Gastrocnemius medialis (tissue), 4 donors: Measurements from ENCODE around the gene C4orf50. TPM values are rescaled to one million over a fixed set of nuclear protein-coding genes. Genes with fewer than 3 reads are reported as not detected.

ENCODE experiments used
- ATAC-seq, 2 donors: fragments of 150-250 bp; one replicate each; pipeline ENCODE4 v1.9.1; 2016
- DNase-seq, 2 donors: peaks; one replicate each; pipeline ENCODE4 v3.0.0-alpha.2; 2019
- H3K27ac ChIP-seq, 4 donors: fragments of 200-600 bp; sonication (generic); 1 replicate in 1 of 4; 2 replicates in 3 of 4; pipeline ENCODE4 v1.5.1; 2016 to 2018; ENCODE audit warnings: mild to moderate bottlenecking in 2 of 4, moderate library complexity in 1 of 4
- H3K27me3 ChIP-seq, 3 donors: fragments of 200-600 bp; sonication (generic) in 2 of 3; 1 replicate in 1 of 3; 2 replicates in 2 of 3; pipeline versions ENCODE4 v1.5.1 to v1.6.0; 2016 to 2019; ENCODE audit warnings: mild to moderate bottlenecking in 1 of 3, moderate library complexity in 1 of 3
- H3K36me3 ChIP-seq, 2 donors: fragments of 200-600 bp; sonication (generic) in 1 of 2; one replicate each; pipeline ENCODE4 v1.5.1; 2017 to 2018
- H3K4me1 ChIP-seq, 2 donors: fragments of 200-600 bp; sonication (generic) in 1 of 2; one replicate each; pipeline ENCODE4 v1.5.1; 2016 to 2017; ENCODE audit warnings: mild to moderate bottlenecking in 2 of 2
- H3K4me3 ChIP-seq, 4 donors: fragments of 200-600 bp; sonication (generic) in 3 of 4; 1 replicate in 1 of 4; 2 replicates in 3 of 4; pipeline ENCODE4 v1.5.1; 2016 to 2019; ENCODE audit warnings: mild to moderate bottlenecking in 2 of 4
- H3K9me3 ChIP-seq, 3 donors: fragments of 200-600 bp; sonication (generic) in 2 of 3; 1 replicate in 1 of 3; 2 replicates in 2 of 3; pipeline ENCODE4 v1.5.1; 2016 to 2019
- CTCF ChIP-seq, 5 experiments: fragments of 450-650 bp in 3 of 5; fragments of 200-600 bp in 2 of 5; sonication (generic) in 2 of 5; IDR thresholded peaks in 4 of 5; conservative IDR thresholded peaks in 1 of 5; 1 replicate in 4 of 5; 2 replicates in 1 of 5; pipeline ENCODE4 v1.5.1; 2016 to 2019; ENCODE audit warnings: antibody characterized with exemption in 5 of 5, mild to moderate bottlenecking in 3 of 5, moderate library complexity in 3 of 5
- POLR2A ChIP-seq, 2 donors: fragments of 450-650 bp; IDR thresholded peaks; one replicate each; pipeline ENCODE4 v1.6.1; 2017; ENCODE audit warnings: antibody characterized with exemption in 2 of 2, mild to moderate bottlenecking in 2 of 2, moderate library complexity in 2 of 2
- in situ Hi-C, 4 donors: fragments of 200-750 bp; cut with MboI; loops; one replicate each; pipeline versions ENCODE4 v1.15.0 to v1.8.0; 2017; ENCODE audit warnings: low sequenced_read_pairs in 4 of 4
- intact Hi-C: fragments of 100-400 bp; cut with DNase I; formaldehyde crosslinking; loops from one replicate; pipeline ENCODE4 v1.15.1; 2023; ENCODE audit warnings: low total_unique reads
- total RNA-seq, 4 donors: library from RNA; depleted of rRNA; stranded (reverse); fragments of >200 nt; gene quantifications; one replicate each; pipeline versions ENCODE4 v1.1.0 to v1.2.3, GENCODE V29; 2016

C4orf50 gene
- total RNA-seq, 4 donors from 2014 or later, result 0.03 TPM; not detected in 3

GRCh38 chr4:5968246-5968645 lies 50.0 kb downstream of the C4orf50 start:
- Histone ChIP-seq H3K4me3 (no peak overlapping the region), H3K9me3 (no peaks in the 10 kb centered on the region), H3K27me3 (peaks cover 0 to 3% (median 3%) of the 10 kb centered on the region in 3 donors), H3K36me3 (no peaks in the 10 kb centered on the region), H3K4me1 (no peaks in the 10 kb centered on the region), H3K27ac (no peak overlapping the region)
- in situ Hi-C loops, result no loop called here
- ATAC-seq, result no peak
- intact Hi-C loops, result no loop called here
- no peak for DNase-seq
- TF ChIP-seq POLR2A (IDR thresholded peaks at IDR 0.05), result no peak
- no peak for TF ChIP-seq CTCF (IDR thresholded peaks at IDR 0.05 in 4 of 5, conservative IDR thresholded peaks at IDR 0.05 in 1 of 5)

- no peak for DNase-seq
- peaks cover 0 to 3% (median 3%) of the 10 kb centered on the region in 3 donors for H3K27me3 ChIP-seq
- H3K4me1 ChIP-seq, result no peaks in the 10 kb centered on the region
- H3K27ac ChIP-seq, result no peak overlapping the region
- in situ Hi-C loops (no loop called here), intact Hi-C loops (no loop called here)
- no peaks in the 10 kb centered on the region for H3K36me3 ChIP-seq
- no peaks in the 10 kb centered on the region for H3K9me3 ChIP-seq
- TF ChIP-seq POLR2A (IDR thresholded peaks at IDR 0.05) (no peak), CTCF (IDR thresholded peaks at IDR 0.05 in 4 of 5, conservative IDR thresholded peaks at IDR 0.05 in 1 of 5) (no peak)
- ATAC-seq, result no peak
- no peak overlapping the region for H3K4me3 ChIP-seq
Measured at GRCh38 chr4:5967783-5968182, 50.4 kb downstream of the C4orf50 start.

- ATAC-seq (no peak), DNase-seq (no peak)
- intact Hi-C loops (no loop called here), in situ Hi-C loops (no loop called here)
- Histone ChIP-seq H3K4me3 (no peak overlapping the region), H3K27me3 (no peaks in the 10 kb centered on the region), H3K36me3 (no peaks in the 10 kb centered on the region), H3K27ac (no peak overlapping the region), H3K4me1 (no peaks in the 10 kb centered on the region), H3K9me3 (no peaks in the 10 kb centered on the region)
- TF ChIP-seq CTCF (IDR thresholded peaks at IDR 0.05 in 4 of 5, conservative IDR thresholded peaks at IDR 0.05 in 1 of 5) (no peak), POLR2A (IDR thresholded peaks at IDR 0.05) (no peak)
Measured at GRCh38 chr4:5965225-5965624, 53.0 kb downstream of the C4orf50 start.

GRCh38 chr4:5964030-5964429 lies 54.2 kb downstream of the C4orf50 start:
- in situ Hi-C loops, result no loop called here

More at GRCh38 chr4:5964030-5964429, 54.2 kb downstream of the C4orf50 start:
- Histone ChIP-seq H3K4me1 (no peaks in the 10 kb centered on the region), H3K9me3 (no peaks in the 10 kb centered on the region), H3K27me3 (peaks cover 0 to 2% (median 0%) of the 10 kb centered on the region in 3 donors), H3K36me3 (no peaks in the 10 kb centered on the region), H3K4me3 (no peak overlapping the region), H3K27ac (no peak overlapping the region)
- no peak for ATAC-seq
- no peak for DNase-seq
- no peak for TF ChIP-seq POLR2A (IDR thresholded peaks at IDR 0.05)
- no peak for TF ChIP-seq CTCF (IDR thresholded peaks at IDR 0.05 in 4 of 5, conservative IDR thresholded peaks at IDR 0.05 in 1 of 5)
- intact Hi-C loops, result no loop called here
